Mucosa of rectum (tissue), 2 donors: ENCODE data around the gene PODNL1.

Experiments used
- H3K27ac ChIP-seq, 2 donors: one replicate each; pipeline ENCODE4 v1.7.0; 2013; ENCODE audit warnings: inconsistent platforms in 2 of 2, low read depth in 2 of 2, low read length in 2 of 2
- H3K27me3 ChIP-seq, 2 donors: one replicate each; pipeline ENCODE4 v1.7.0; 2013; ENCODE audit warnings: low read length in 2 of 2; ENCODE audit not compliant: control insufficient read depth in 2 of 2, insufficient read depth in 2 of 2
- H3K36me3 ChIP-seq, 2 donors: one replicate each; pipeline ENCODE4 v1.7.0; 2013; ENCODE audit warnings: low read length in 2 of 2; ENCODE audit not compliant: control insufficient read depth in 2 of 2, insufficient read depth in 2 of 2
- H3K4me1 ChIP-seq, 2 donors: one replicate each; pipeline ENCODE4 v1.7.0; 2013; ENCODE audit warnings: low read length in 2 of 2, mild to moderate bottlenecking in 1 of 2; ENCODE audit not compliant: control insufficient read depth in 2 of 2, insufficient read depth in 2 of 2
- H3K4me3 ChIP-seq, 2 donors: one replicate each; pipeline ENCODE4 v1.7.0; 2013; ENCODE audit warnings: low read length in 2 of 2
- H3K9ac ChIP-seq, 2 donors: one replicate each; pipeline ENCODE4 v1.7.0; 2013; ENCODE audit warnings: low read length in 2 of 2, low read depth in 1 of 2, mild to moderate bottlenecking in 1 of 2
- H3K9me3 ChIP-seq, 2 donors: one replicate each; pipeline ENCODE4 v1.7.0; 2013; ENCODE audit warnings: low read length in 2 of 2; ENCODE audit not compliant: control insufficient read depth in 2 of 2
- donor health status: healthy.
- donor health status: Normal muscosa, but diverticular disease.

PODNL1 gene

DNA sequence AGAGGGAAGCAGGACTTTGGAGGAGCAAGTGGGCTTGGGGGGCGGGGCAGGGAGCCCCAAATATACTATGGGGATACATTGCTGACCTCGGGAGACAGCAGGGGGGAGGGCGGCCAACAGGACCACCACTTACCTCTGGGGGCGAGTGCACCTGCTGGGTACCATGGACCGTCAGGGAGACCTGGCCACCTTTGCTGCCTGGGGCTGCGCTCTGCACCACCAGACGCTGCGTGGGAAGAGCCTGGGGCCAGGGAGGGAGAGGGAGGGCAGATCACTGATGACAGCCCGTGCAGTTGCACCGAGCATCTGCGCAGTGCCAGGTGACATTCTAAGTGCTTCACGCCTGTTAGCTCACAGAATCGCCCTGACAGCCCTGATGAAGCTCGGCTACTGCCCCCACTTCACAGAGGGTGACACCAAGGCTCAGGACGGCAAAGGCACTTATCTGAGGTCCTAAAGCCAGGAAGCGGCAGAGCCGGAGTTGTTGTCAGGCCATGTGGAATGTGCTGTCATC, 43.8 kb upstream of the PODNL1 start:
- H3K9me3 ChIP-seq = no peaks in the 10 kb centered on the region
- no peak overlapping the region for H3K27ac ChIP-seq
- H3K9ac ChIP-seq = no peak overlapping the region
- no peaks in the 10 kb centered on the region for H3K27me3 ChIP-seq
- peaks cover 16 to 24% of the 10 kb centered on the region in 2 donors for H3K4me1 ChIP-seq
- H3K4me3 ChIP-seq = no peak overlapping the region
- peaks cover 3 to 5% of the 10 kb centered on the region in 2 donors for H3K36me3 ChIP-seq

DNA sequence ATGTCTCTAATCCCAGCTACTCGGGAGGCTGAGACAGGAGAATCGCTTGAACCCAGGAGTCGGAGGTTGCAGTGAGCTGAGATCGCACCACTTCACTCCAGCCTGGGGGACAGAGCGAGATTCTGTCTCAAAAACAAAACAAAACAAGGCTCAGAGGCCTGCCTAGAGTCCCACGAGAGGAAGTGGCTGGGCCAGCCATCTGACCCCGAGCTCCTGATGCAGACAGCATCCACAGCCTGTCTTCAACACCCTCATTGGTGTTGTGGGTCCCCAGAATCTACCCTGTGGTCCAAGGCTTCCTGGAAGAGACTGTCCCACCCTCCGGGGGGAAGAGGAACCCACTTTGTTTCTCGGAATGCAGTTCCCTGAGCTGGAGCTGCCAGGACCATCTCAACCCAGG, 43.2 kb upstream of the PODNL1 start:
- no peak overlapping the region for H3K9ac ChIP-seq
- no peaks in the 10 kb centered on the region for H3K27me3 ChIP-seq
- no peak overlapping the region for H3K4me3 ChIP-seq
- peaks cover 3 to 5% of the 10 kb centered on the region in 2 donors for H3K36me3 ChIP-seq
- no peaks in the 10 kb centered on the region for H3K9me3 ChIP-seq
- H3K4me1 ChIP-seq = peaks cover 16 to 19% of the 10 kb centered on the region in 2 donors
- no peak overlapping the region for H3K27ac ChIP-seq

DNA sequence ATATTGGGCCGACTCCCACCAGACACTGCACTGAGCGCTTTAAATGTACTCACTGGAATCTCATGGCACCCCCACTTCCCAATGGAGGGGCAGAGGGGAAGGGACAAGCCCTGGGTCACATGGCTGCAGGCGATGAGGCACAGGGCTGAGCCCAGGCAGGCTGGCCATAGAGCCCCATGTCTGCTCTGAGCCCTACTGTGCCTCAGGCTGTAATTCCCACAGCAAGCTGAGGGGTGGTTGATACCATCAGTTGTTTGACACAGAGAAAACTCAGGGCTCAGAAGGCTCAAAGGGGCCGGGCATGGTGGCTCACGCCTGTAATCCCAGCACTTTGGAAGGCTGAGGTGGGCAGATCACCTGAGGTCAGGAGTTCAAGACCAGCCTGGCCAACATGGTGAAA, 42.8 kb upstream of the PODNL1 start:
- Histone ChIP-seq H3K27ac (no peak overlapping the region), H3K4me1 (peaks cover 12 to 15% of the 10 kb centered on the region in 2 donors), H3K9me3 (no peaks in the 10 kb centered on the region), H3K36me3 (peaks cover 4 to 5% of the 10 kb centered on the region in 2 donors), H3K9ac (no peak overlapping the region), H3K4me3 (no peak overlapping the region), H3K27me3 (no peaks in the 10 kb centered on the region)

DNA sequence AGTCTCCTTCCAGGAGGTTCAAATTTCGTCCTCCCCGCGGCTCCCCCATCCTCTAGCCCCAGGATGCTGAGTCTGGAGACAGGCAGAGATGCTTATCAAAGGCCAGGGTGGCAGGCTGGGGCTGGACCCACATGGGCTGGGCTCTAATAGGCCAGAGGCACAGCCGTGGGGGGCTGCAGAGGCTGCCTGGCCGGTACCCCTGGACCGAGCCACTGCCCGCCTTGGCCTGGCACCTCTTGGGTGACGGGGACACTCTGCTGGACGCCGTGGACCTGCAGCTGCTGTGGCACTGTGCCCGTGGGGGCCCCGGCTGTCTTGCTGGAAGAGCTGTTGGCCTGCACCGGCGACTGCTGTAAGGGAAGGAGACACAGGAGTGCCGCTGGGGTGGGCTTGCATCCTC, 42.1 kb upstream of the PODNL1 start:
- peaks cover 5 to 8% of the 10 kb centered on the region in 2 donors for H3K36me3 ChIP-seq

DNA sequence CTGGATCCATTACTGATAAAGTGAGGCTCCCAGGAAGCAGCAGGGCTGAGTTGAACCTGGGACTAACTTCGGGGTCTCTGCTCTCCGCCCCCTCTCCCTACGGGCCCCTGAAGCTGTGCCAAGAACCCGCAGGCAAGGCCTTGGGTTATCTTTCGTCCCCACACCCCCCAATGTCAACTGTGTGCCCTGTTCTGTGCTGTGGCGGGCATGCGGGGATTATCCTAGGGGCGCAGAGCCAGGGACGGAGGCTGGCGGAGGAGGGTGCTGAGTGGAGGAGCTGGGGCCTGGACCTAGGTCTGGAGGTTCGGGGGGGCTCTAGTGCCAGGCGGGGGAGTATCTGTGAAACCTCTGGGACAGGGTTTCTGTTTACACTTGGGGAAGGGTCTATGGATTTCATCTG, 41.5 kb upstream of the PODNL1 start:
- Histone ChIP-seq H3K4me3 (no peak overlapping the region), H3K27ac (no peak overlapping the region), H3K9me3 (no peaks in the 10 kb centered on the region), H3K4me1 (peaks cover 6 to 8% of the 10 kb centered on the region in 2 donors), H3K27me3 (no peaks in the 10 kb centered on the region), H3K9ac (no peak overlapping the region), H3K36me3 (peaks cover 5 to 8% of the 10 kb centered on the region in 2 donors)

More for the DNA sequence above, 42.1 kb upstream of the PODNL1 start:
- Histone ChIP-seq H3K27ac (no peak overlapping the region), H3K4me1 (peaks cover 6 to 8% of the 10 kb centered on the region in 2 donors), H3K4me3 (no peak overlapping the region), H3K9me3 (no peaks in the 10 kb centered on the region), H3K27me3 (no peaks in the 10 kb centered on the region), H3K9ac (no peak overlapping the region)

DNA sequence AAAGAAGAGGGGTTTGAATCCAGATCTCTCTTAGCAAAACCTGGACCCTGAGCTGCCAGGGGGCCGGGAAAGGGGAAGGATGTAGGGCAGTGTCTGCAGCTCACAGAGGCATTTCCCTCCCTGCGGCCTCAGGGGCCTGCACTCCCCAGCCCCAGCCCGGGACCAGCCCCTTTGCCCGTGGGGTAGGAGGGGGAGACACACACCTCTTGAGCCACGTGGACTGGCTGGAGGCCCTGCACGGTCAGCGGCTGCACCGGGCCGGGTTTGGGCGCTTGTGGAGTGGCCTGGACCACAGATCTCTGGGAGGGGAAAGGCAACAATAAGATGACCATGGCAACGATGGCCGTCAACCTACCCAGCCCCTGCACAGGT, 41.0 kb upstream of the PODNL1 start:
- Histone ChIP-seq H3K36me3 (peaks cover 5 to 8% of the 10 kb centered on the region in 2 donors), H3K4me3 (peak overlapping the region; percentile 15 to 43), H3K27ac (no peak overlapping the region), H3K4me1 (peaks cover 6 to 8% of the 10 kb centered on the region in 2 donors), H3K9me3 (no peaks in the 10 kb centered on the region), H3K27me3 (no peaks in the 10 kb centered on the region), H3K9ac (peak overlapping the region in 1 of 2 donors; percentile 37)

DNA sequence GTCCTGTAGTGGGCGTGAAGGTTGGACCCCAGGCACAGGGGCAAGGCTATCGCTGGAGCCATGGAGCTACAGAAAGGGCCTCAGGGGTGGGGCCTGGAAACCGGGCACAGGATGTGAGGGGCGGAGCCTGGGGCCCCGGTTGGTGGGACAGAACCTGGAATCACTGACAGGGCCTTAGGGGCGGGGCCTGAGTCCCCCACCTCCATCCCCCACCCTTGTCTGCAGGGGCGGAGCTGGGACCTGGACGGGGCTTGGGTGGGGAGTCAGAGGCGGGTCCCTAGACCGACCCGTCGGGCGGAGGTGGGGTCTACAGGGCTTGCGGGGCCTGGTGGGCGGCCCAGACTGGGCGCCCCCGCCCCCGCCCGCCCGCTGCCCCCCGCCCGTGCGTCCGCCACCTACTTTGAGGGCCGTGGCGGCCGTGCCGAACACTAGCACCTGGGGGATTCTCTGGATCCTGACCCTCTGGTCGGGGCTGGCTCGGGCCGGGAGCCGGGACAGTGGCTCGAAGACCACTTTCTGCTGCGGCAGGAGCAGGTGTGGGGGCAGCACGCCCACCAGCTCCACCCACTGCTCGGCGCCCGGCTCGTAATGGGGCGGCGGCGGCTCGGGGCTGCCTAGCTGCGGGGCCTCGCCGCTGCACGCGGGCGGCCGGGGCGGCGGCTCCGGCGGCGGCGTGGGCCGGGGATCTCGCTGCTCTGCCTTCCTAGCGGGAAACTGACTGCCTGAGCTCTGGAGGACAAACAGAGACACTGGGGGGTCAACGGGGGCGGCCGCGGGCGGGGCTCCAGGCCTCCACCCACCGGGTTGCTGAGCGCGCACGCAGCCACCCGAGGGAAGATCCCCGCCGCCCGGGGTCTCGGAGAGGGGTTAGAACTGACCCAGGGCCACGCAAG, 40.4 kb upstream of the PODNL1 start:
- Histone ChIP-seq H3K27me3 (no peaks in the 10 kb centered on the region), H3K36me3 (peaks cover 5 to 8% of the 10 kb centered on the region in 2 donors), H3K4me3 (peak overlapping the region; percentile 15 to 43), H3K9me3 (no peaks in the 10 kb centered on the region), H3K9ac (peak overlapping the region in 1 of 2 donors; percentile 37), H3K4me1 (peaks cover 6 to 8% of the 10 kb centered on the region in 2 donors), H3K27ac (peak overlapping the region in 1 of 2 donors; percentile 58)

DNA sequence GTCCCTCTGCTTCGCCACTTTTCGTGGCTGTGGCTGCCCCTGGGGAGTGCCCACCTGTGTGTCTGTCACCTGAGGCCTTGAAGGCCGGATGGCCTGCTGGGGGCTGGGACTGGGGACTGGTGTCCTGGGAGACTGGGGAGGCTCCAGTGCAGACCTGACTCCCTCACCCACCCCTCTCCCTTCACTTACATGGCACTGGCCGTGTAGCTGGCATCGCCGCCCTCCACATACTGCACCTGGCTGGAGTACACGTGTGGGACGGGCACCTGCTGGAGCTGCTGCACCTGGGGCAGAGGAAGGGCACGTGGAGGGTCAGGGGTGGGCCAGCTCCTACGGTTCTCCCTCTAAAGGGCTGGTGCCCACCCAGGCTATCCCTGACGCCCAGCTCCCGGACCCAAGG, 39.6 kb upstream of the PODNL1 start:
- Histone ChIP-seq H3K27ac (peak overlapping the region in 1 of 2 donors; percentile 58), H3K9ac (no peak overlapping the region), H3K27me3 (no peaks in the 10 kb centered on the region), H3K4me1 (peaks cover 6% of the 10 kb centered on the region in 2 donors), H3K9me3 (no peaks in the 10 kb centered on the region), H3K36me3 (peaks cover 10 to 11% of the 10 kb centered on the region in 2 donors), H3K4me3 (no peak overlapping the region)

DNA sequence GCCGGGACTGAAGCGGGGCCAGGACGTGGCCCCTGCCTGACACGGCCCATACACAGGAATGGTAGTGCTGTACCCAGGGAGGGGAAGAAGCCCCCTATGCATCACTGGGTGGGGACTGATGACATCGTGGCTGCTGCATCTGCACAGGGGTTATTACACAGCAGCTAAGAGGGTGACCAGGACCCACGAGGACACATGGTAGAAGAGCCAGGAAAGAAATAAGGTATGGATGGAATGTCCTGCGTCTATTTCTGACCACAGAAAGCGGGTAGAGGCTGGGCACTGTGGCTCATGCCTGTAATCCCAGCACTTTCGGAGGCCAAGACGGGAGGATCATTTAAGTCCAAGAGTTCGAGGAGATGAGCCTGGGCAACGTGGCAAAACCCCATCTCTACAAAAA, 38.2 kb upstream of the PODNL1 start:
- H3K4me3 ChIP-seq = no peak overlapping the region
- H3K9ac ChIP-seq = no peak overlapping the region

DNA sequence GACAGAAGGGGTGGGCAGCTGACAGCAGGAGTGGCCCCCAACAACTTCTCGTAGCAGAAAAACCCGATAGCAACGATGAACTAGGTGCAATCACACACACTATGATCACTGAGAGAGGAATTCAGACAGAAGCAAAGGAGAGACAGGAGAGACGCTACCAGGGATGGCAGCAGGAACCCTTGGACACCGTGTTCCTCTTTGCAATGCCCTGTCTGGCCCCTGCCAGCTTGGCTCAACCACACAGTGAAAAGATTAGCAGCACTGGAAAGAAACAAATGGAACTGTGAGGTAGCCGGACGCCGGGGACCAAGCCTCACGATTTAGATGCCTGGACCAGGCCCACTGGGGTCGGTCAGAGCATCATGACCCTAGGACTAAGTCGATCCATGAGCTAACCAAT, 37.7 kb upstream of the PODNL1 start:
- no peaks in the 10 kb centered on the region for H3K9me3 ChIP-seq
- no peak overlapping the region for H3K4me3 ChIP-seq
- H3K27me3 ChIP-seq = no peaks in the 10 kb centered on the region
- no peak overlapping the region for H3K27ac ChIP-seq
- peaks cover 9 to 17% of the 10 kb centered on the region in 2 donors for H3K36me3 ChIP-seq
- H3K9ac ChIP-seq = no peak overlapping the region
- peaks cover 6% of the 10 kb centered on the region in 2 donors for H3K4me1 ChIP-seq

More for the DNA sequence above, 38.2 kb upstream of the PODNL1 start:
- Histone ChIP-seq H3K36me3 (peaks cover 9 to 15% of the 10 kb centered on the region in 2 donors), H3K27me3 (no peaks in the 10 kb centered on the region), H3K9me3 (no peaks in the 10 kb centered on the region), H3K27ac (no peak overlapping the region), H3K4me1 (peaks cover 6% of the 10 kb centered on the region in 2 donors)
